GM19239 (cell line): ENCODE data around the gene FMN2.
"Not testable (repeated sequence)": the region's sequence is repeated elsewhere in the genome, so short reads cannot be mapped to it uniquely, and the experiment has no call there.

ENCODE experiments used
- DNase-seq: peaks from one replicate; pipeline ENCODE4 v3.0.0; 2011; ENCODE audit warnings: low spot score; ENCODE audit not compliant: insufficient read length
- FAIRE-seq: peaks from 2 replicates; lab custom pipeline; 2011; peaks lifted over from hg19 to GRCh38; lab: Jason Lieb, UNC

The FMN2 gene

GRCh38 chr1:240287722-240288121 is 196.0 kb downstream of the FMN2 start:
- no peak for FAIRE-seq
- DNase-seq: no peak

- FAIRE-seq: no peak
- DNase-seq: no peak
These were observed 202.0 kb downstream of the FMN2 start for GRCh38 chr1:240293706-240294105.

- FAIRE-seq (no peak), DNase-seq (no peak)
These were observed 202.9 kb downstream of the FMN2 start for GRCh38 chr1:240294566-240294965.

GRCh38 chr1:240295811-240296210 is 204.1 kb downstream of the FMN2 start:
- FAIRE-seq (no peak), DNase-seq (no peak)

- DNase-seq (no peak), FAIRE-seq (no peak)
These were observed 212.8 kb downstream of the FMN2 start for GRCh38 chr1:240304466-240304865.

GRCh38 chr1:240306673-240307072 is 215.0 kb downstream of the FMN2 start:
- DNase-seq (no peak), FAIRE-seq (no peak)

- no peak for FAIRE-seq
- DNase-seq: no peak
These were observed 216.4 kb downstream of the FMN2 start for GRCh38 chr1:240308096-240308495.

GRCh38 chr1:240309769-240310168 is 218.1 kb downstream of the FMN2 start:
- DNase-seq (no peak), FAIRE-seq (no peak)

- no peak for FAIRE-seq
- no peak for DNase-seq
These were observed 218.7 kb downstream of the FMN2 start for GRCh38 chr1:240310226-240310925.

GRCh38 chr1:240312872-240313271 is 221.2 kb downstream of the FMN2 start:
- FAIRE-seq: no peak

GRCh38 chr1:240314845-240315801 is 223.4 kb downstream of the FMN2 start:
- FAIRE-seq: no peak
- no peak for DNase-seq

More at GRCh38 chr1:240312872-240313271, 221.2 kb downstream of the FMN2 start:
- no peak for DNase-seq

- DNase-seq (no peak), FAIRE-seq (no peak)
These were observed 228.3 kb downstream of the FMN2 start for GRCh38 chr1:240319998-240320397.

- no peak for FAIRE-seq
- DNase-seq: no peak
These were observed 229.0 kb downstream of the FMN2 start for GRCh38 chr1:240320659-240321058.

- FAIRE-seq (no peak), DNase-seq (no peak)
These were observed 231.3 kb downstream of the FMN2 start for GRCh38 chr1:240322943-240323342.

- FAIRE-seq, DNase-seq: not testable (repeated sequence)
These were observed 236.7 kb downstream of the FMN2 start for GRCh38 chr1:240328382-240328781.

GRCh38 chr1:240329443-240329842 is 237.8 kb downstream of the FMN2 start:
- FAIRE-seq: no peak

GRCh38 chr1:240332672-240333071 is 241.0 kb downstream of the FMN2 start:
- DNase-seq (no peak), FAIRE-seq (no peak)

More at GRCh38 chr1:240329443-240329842, 237.8 kb downstream of the FMN2 start:
- no peak for DNase-seq

- FAIRE-seq (no peak), DNase-seq (no peak)
These were observed 246.1 kb downstream of the FMN2 start for GRCh38 chr1:240337781-240338180.

- no peak for DNase-seq
- FAIRE-seq: no peak
These were observed 247.2 kb downstream of the FMN2 start for GRCh38 chr1:240338837-240339236.

- FAIRE-seq (no peak), DNase-seq (no peak)
These were observed 249.9 kb downstream of the FMN2 start for GRCh38 chr1:240341365-240342250.
